Lower leg skin (tissue), 4 donors: Measurements from ENCODE around the gene VAMP4. TPM values are rescaled to one million over a fixed set of nuclear protein-coding genes. Genes with fewer than 3 reads are reported as not detected.
A peak's percentile ranks its signal among the peaks of the same experiment; 100 is the strongest.

Experiments used
- DNase-seq, 2 donors: peaks; one replicate each; pipeline ENCODE4 v3.0.0-alpha.2; 2019; ENCODE audit warnings: low spot score in 2 of 2
- H3K4me3 ChIP-seq: fragments of 200-600 bp; sonication (generic); 2 replicates; pipeline ENCODE4 v1.5.1; 2017; ENCODE audit warnings: mild to moderate bottlenecking, low read depth; ENCODE audit not compliant: poor library complexity, severe bottlenecking
- CTCF ChIP-seq, 3 donors: fragments of 450-650 bp; IDR thresholded peaks; one replicate each; pipeline ENCODE4 v1.5.1; 2016; ENCODE audit warnings: antibody characterized with exemption in 3 of 3, mild to moderate bottlenecking in 3 of 3, moderate library complexity in 2 of 3
- POLR2A ChIP-seq, 2 donors: fragments of 450-650 bp; IDR thresholded peaks; one replicate each; pipeline ENCODE4 v1.6.1; 2016 to 2017; ENCODE audit warnings: antibody characterized with exemption in 2 of 2, mild to moderate bottlenecking in 1 of 2, moderate library complexity in 1 of 2
- WGBS, 2 donors: methylation state at CpG; one replicate each; pipeline ENCODE4 v1.1.5; 2018; 5-methylcytosine and 5-hydroxymethylcytosine counted together
- intact Hi-C: fragments of 100-400 bp; cut with DNase I; formaldehyde crosslinking; loops from one replicate; pipeline ENCODE4 v1.15.0; 2023; ENCODE audit warnings: low total_unique reads
- total RNA-seq, 4 donors: library from RNA; depleted of rRNA; stranded (reverse); fragments of >200 nt; gene quantifications; one replicate each; pipeline ENCODE4 v1.1.0, GENCODE V29; 2016

The VAMP4 gene
- total RNA-seq, 4 donors from 2014 or later: 9.9 to 12.0 (median 11.4) TPM

- WGBS, 2 donors: 77 to 81% methylated on average over 9 of the region's 9 CpGs
- TF ChIP-seq POLR2A (IDR thresholded peaks at IDR 0.05) (no peak), CTCF (IDR thresholded peaks at IDR 0.05) (no peak)
- no peak overlapping the region for H3K4me3 ChIP-seq
- intact Hi-C loops: no loop called here
- DNase-seq: no peak
These were observed 43.9 kb upstream of the VAMP4 start for GRCh38 chr1:171785766-171786165.

- intact Hi-C loops: no loop called here
- TF ChIP-seq CTCF (IDR thresholded peaks at IDR 0.05): no peak
- no peak for TF ChIP-seq POLR2A (IDR thresholded peaks at IDR 0.05)
- no peak overlapping the region for H3K4me3 ChIP-seq
- DNase-seq: no peak
These were observed 42.9 kb upstream of the VAMP4 start for GRCh38 chr1:171784784-171785183.

- no peak for DNase-seq
- TF ChIP-seq POLR2A (IDR thresholded peaks at IDR 0.05): no peak
- no peak for TF ChIP-seq CTCF (IDR thresholded peaks at IDR 0.05)
- H3K4me3 ChIP-seq: no peak overlapping the region
- WGBS, 2 donors: 92 to 94% methylated on average over 15 to 25 of the region's 25 CpGs
- intact Hi-C loops: no loop called here
These were observed 42.1 kb upstream of the VAMP4 start for GRCh38 chr1:171783816-171784530.

- intact Hi-C loops: no loop called here
- TF ChIP-seq CTCF (IDR thresholded peaks at IDR 0.05) (no peak), POLR2A (IDR thresholded peaks at IDR 0.05) (no peak)
- peak within 1 kb of the TSS; percentile 71 for H3K4me3 ChIP-seq
- WGBS, 2 donors: 0 to 1% methylated on average over 56 to 57 of the region's 57 CpGs
- DNase-seq: peak; percentile 98 to 100
These were observed 39.5 kb upstream of the VAMP4 start, which contains the start of gene METTL13 for GRCh38 chr1:171781176-171781875. Gene METTL13 (plus strand): TSS chr1:171781660. CDS start chr1:171781968, 308 bp downstream.

- WGBS, 2 donors: 40 to 43% methylated on average over 11 of the region's 11 CpGs
These were observed 38.8 kb upstream of the VAMP4 start for GRCh38 chr1:171780583-171781175.

More at GRCh38 chr1:171780583-171781175, 38.8 kb upstream of the VAMP4 start:
- DNase-seq: no peak
- intact Hi-C loops: no loop called here
- peak overlapping the region; percentile 14 for H3K4me3 ChIP-seq
- TF ChIP-seq POLR2A (IDR thresholded peaks at IDR 0.05) (no peak), CTCF (IDR thresholded peaks at IDR 0.05) (no peak)
